Prostate gland (tissue), 2 donors: ENCODE data around the gene TAOK1. TPM values are rescaled to one million over a fixed set of nuclear protein-coding genes. Genes with fewer than 3 reads are reported as not detected.

Experiments
- DNase-seq: peaks from one replicate; pipeline ENCODE4 v3.0.0-alpha.2; 2019; ENCODE audit warnings: low spot score
- H3K27ac ChIP-seq, 2 donors: fragments of 200-600 bp; sonication (generic); 2 replicates each; pipeline ENCODE4 v1.5.1; 2017 to 2019
- H3K27me3 ChIP-seq: fragments of 200-600 bp; sonication (generic); replicated peaks from 2 replicates; pipeline ENCODE4 v1.5.1; 2019; ENCODE audit not compliant: insufficient read depth
- H3K36me3 ChIP-seq, 2 donors: fragments of 200-600 bp; sonication (generic); 1 replicate in 1 of 2; 2 replicates in 1 of 2; pipeline versions ENCODE4 v1.5.1 to v1.8.1; 2017 to 2019
- H3K4me1 ChIP-seq: fragments of 200-600 bp; sonication (generic); replicated peaks from 2 replicates; pipeline ENCODE4 v1.5.1; 2019
- H3K4me3 ChIP-seq, 2 donors: fragments of 200-600 bp; sonication (generic); 2 replicates each; pipeline ENCODE4 v1.5.1; 2017 to 2019
- H3K9me3 ChIP-seq: fragments of 200-600 bp; sonication (generic); 2 replicates; pipeline ENCODE4 v1.5.1; 2017
- CTCF ChIP-seq, 4 experiments: fragments of 200-600 bp in 2 of 4; fragments of 450-650 bp in 2 of 4; sonication (generic) in 2 of 4; IDR thresholded peaks; 1 replicate in 3 of 4; 2 replicates in 1 of 4; pipeline ENCODE4 v1.5.1; 2016 to 2019; ENCODE audit warnings: antibody characterized with exemption in 4 of 4, mild to moderate bottlenecking in 2 of 4, moderate library complexity in 2 of 4
- POLR2A ChIP-seq: fragments of 450-650 bp; IDR thresholded peaks from one replicate; pipeline ENCODE4 v1.6.1; 2016; ENCODE audit warnings: antibody characterized with exemption, mild to moderate bottlenecking
- POLR2AphosphoS5 ChIP-seq: sonication (generic); formaldehyde crosslinking; IDR thresholded peaks from one replicate; pipeline ENCODE4 v1.6.1; 2017; ENCODE audit warnings: antibody characterized with exemption
- WGBS: methylation state at CpG from one replicate; pipeline ENCODE4 v1.1.5; 2018; 5-methylcytosine and 5-hydroxymethylcytosine counted together
- intact Hi-C: fragments of 100-400 bp; cut with DNase I; formaldehyde crosslinking; loops from one replicate; pipeline ENCODE4 v1.14.2; 2022
- total RNA-seq, 2 donors: library from RNA; depleted of rRNA; stranded (reverse); fragments of >200 nt; gene quantifications; one replicate each; pipeline ENCODE4 v1.1.0, GENCODE V29; 2016

Gene TAOK1
- total RNA-seq, 2 donors from 2014 or later: 27.4 to 80.5 TPM

DNA sequence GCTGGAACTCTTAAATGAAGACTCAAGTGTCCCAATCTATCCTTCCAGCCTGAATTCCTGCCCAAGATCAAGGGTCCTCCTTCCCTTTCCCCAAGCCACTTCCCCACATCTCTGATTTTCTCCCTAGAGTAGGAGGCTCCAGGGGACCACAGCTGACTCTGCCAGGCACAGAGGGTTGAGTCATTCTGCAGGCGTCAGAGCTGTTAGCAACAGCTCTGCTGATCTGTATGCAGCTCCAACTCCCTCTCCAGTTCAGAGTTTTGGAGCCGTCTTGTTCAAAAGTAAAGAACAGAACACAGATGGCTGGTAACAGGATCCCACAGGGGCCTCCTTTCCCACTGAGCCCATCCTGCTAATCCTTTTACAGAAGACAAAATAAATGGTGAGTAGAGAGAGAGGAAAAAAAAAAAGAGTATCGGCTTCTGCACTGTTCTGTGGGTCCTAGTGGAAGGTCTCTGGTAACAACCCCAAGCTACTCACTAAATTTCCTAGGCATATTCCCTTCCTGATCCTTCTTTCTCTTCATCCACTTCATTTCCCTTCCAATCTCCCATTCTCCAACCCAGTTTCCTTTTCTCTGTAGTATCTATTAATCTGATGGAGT lies 13.4 kb upstream of the TAOK1 start:
- WGBS: 68% methylated on average over 3 of the region's 3 CpGs
- no peak for DNase-seq
- no peak overlapping the region for H3K4me3 ChIP-seq
- no peaks in the 10 kb centered on the region for H3K27me3 ChIP-seq
- H3K36me3 ChIP-seq: no peaks in the 10 kb centered on the region
- intact Hi-C loops: no loop called here
- H3K27ac ChIP-seq: no peak overlapping the region
- H3K4me1 ChIP-seq: no peaks in the 10 kb centered on the region
- no peak for TF ChIP-seq POLR2A
- TF ChIP-seq POLR2AphosphoS5: no peak
- no peak for TF ChIP-seq CTCF (IDR thresholded peaks at IDR 0.05)
- no peaks in the 10 kb centered on the region for H3K9me3 ChIP-seq

DNA sequence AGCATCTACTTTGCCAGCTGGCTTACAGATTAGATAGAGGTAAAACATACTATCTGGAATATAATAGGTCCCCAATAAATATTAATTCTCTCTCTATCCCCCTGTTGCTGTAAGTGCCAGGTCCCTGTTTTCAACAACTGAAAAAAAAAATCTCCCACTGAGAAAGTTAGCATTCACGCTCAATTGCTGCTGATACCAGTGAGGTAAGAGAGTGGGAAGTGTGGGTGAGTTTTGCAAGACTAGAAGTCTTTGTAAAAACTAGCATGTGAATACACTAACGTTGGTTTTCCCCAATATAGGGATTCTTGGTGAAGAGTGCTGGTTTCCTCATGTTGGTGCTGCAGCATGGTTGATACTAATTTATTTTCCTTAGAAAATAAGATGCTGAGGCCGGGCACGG lies 11.7 kb upstream of the TAOK1 start:
- WGBS: 83% methylated on average over 4 of the region's 4 CpGs
- no peak overlapping the region for H3K4me3 ChIP-seq
- TF ChIP-seq POLR2A (no peak), CTCF (IDR thresholded peaks at IDR 0.05) (no peak), POLR2AphosphoS5 (no peak)
- no peaks in the 10 kb centered on the region for H3K27me3 ChIP-seq
- no peak for DNase-seq
- H3K36me3 ChIP-seq: no peaks in the 10 kb centered on the region
- no peaks in the 10 kb centered on the region for H3K4me1 ChIP-seq
- no peak overlapping the region for H3K27ac ChIP-seq
- intact Hi-C loops: no loop called here
- no peaks in the 10 kb centered on the region for H3K9me3 ChIP-seq

- 30% methylated on average over 12 of the region's 12 CpGs for WGBS
- Histone ChIP-seq H3K4me1 (no peaks in the 10 kb centered on the region), H3K4me3 (no peak overlapping the region), H3K27ac (peak overlapping the region; percentile 41 to 52), H3K36me3 (no peaks in the 10 kb centered on the region), H3K9me3 (no peaks in the 10 kb centered on the region), H3K27me3 (no peaks in the 10 kb centered on the region)
- intact Hi-C loops: no loop called here
- TF ChIP-seq POLR2A (no peak), CTCF (IDR thresholded peaks at IDR 0.05) (no peak), POLR2AphosphoS5 (peak; percentile 67)
- DNase-seq: peak; percentile 29
Measured at GRCh38 chr17:29379084-29379991, 10.8 kb upstream of the TAOK1 start.

- 37% methylated on average over 1 of the region's 1 CpG for WGBS
Measured at GRCh38 chr17:29383686-29384085, 6.5 kb upstream of the TAOK1 start.

More at GRCh38 chr17:29383686-29384085, 6.5 kb upstream of the TAOK1 start:
- H3K36me3 ChIP-seq: no peaks in the 10 kb centered on the region
- H3K4me3 ChIP-seq: no peak overlapping the region
- no peaks in the 10 kb centered on the region for H3K4me1 ChIP-seq
- H3K27me3 ChIP-seq: no peaks in the 10 kb centered on the region
- intact Hi-C loops: no loop called here
- no peaks in the 10 kb centered on the region for H3K9me3 ChIP-seq
- no peak for DNase-seq
- H3K27ac ChIP-seq: no peak overlapping the region
- no peak for TF ChIP-seq POLR2AphosphoS5
- no peak for TF ChIP-seq CTCF (IDR thresholded peaks at IDR 0.05)
- TF ChIP-seq POLR2A: no peak
